Subcutaneous abdominal adipose tissue (tissue), 5 donors: ENCODE results near the gene THRB.

Source experiments
- H3K27ac ChIP-seq: one replicate; pipeline ENCODE4 v1.7.0; 2013; ENCODE audit warnings: low read depth, mild to moderate bottlenecking, inconsistent platforms, low read length, moderate library complexity
- H3K27me3 ChIP-seq, 5 donors: one replicate each; pipeline ENCODE4 v1.7.0; 2013; ENCODE audit warnings: low read length in 5 of 5, inconsistent platforms in 1 of 5; ENCODE audit not compliant: control insufficient read depth in 5 of 5, insufficient read depth in 4 of 5
- H3K36me3 ChIP-seq, 5 donors: one replicate each; pipeline ENCODE4 v1.7.0; 2013; ENCODE audit warnings: low read length in 5 of 5; ENCODE audit not compliant: control insufficient read depth in 5 of 5, insufficient read depth in 5 of 5
- H3K4me1 ChIP-seq, 5 donors: one replicate each; pipeline ENCODE4 v1.7.0; 2013; ENCODE audit warnings: low read length in 5 of 5, mild to moderate bottlenecking in 3 of 5, moderate library complexity in 1 of 5; ENCODE audit not compliant: control insufficient read depth in 5 of 5, insufficient read depth in 5 of 5
- H3K4me3 ChIP-seq, 5 donors: one replicate each; pipeline ENCODE4 v1.7.0; 2013; ENCODE audit warnings: low read length in 5 of 5, low read depth in 1 of 5
- H3K9ac ChIP-seq, 5 donors: one replicate each; pipeline ENCODE4 v1.7.0; 2013; ENCODE audit warnings: low read length in 5 of 5, mild to moderate bottlenecking in 4 of 5, moderate library complexity in 3 of 5
- H3K9me3 ChIP-seq, 5 donors: one replicate each; pipeline ENCODE4 v1.7.0; 2013; ENCODE audit warnings: low read length in 5 of 5; ENCODE audit not compliant: control insufficient read depth in 5 of 5
- donor health status: healthy.
- donor health status: healthy.
- donor health status: healthy.
- donor health status: healthy.
- donor health status: healthy.

THRB gene

GRCh38 chr3:24155276-24155675 lies 339.4 kb downstream of the THRB start:
- Histone ChIP-seq H3K4me1 (no peaks in the 10 kb centered on the region), H3K4me3 (no peak overlapping the region), H3K27me3 (no peaks in the 10 kb centered on the region), H3K36me3 (peaks cover 0 to 2% (median 0%) of the 10 kb centered on the region in 5 donors), H3K9me3 (no peaks in the 10 kb centered on the region), H3K9ac (no peak overlapping the region), H3K27ac (no peak overlapping the region)

- no peak overlapping the region for H3K4me3 ChIP-seq
- no peaks in the 10 kb centered on the region for H3K4me1 ChIP-seq
- H3K27ac ChIP-seq, result no peak overlapping the region
- no peak overlapping the region for H3K9ac ChIP-seq
- H3K27me3 ChIP-seq, result no peaks in the 10 kb centered on the region
- H3K36me3 ChIP-seq, result peaks cover 0 to 2% (median 0%) of the 10 kb centered on the region in 5 donors
- no peaks in the 10 kb centered on the region for H3K9me3 ChIP-seq
Measured at GRCh38 chr3:24154781-24155180, 339.9 kb downstream of the THRB start.

- Histone ChIP-seq H3K27ac (no peak overlapping the region), H3K27me3 (no peaks in the 10 kb centered on the region), H3K9ac (no peak overlapping the region), H3K4me1 (peaks cover 0 to 1% (median 0%) of the 10 kb centered on the region in 5 donors), H3K36me3 (peaks cover 0 to 2% (median 0%) of the 10 kb centered on the region in 5 donors), H3K4me3 (no peak overlapping the region), H3K9me3 (no peaks in the 10 kb centered on the region)
Measured at GRCh38 chr3:24154013-24154695, 340.5 kb downstream of the THRB start.

GRCh38 chr3:24151594-24151993 lies 343.1 kb downstream of the THRB start:
- Histone ChIP-seq H3K36me3 (peaks cover 0 to 2% (median 0%) of the 10 kb centered on the region in 5 donors), H3K27me3 (no peaks in the 10 kb centered on the region), H3K4me1 (peaks cover 0 to 16% (median 10%) of the 10 kb centered on the region in 5 donors), H3K9me3 (no peaks in the 10 kb centered on the region), H3K4me3 (no peak overlapping the region), H3K27ac (no peak overlapping the region), H3K9ac (no peak overlapping the region)

GRCh38 chr3:24149032-24149431 lies 345.6 kb downstream of the THRB start:
- Histone ChIP-seq H3K27ac (peak overlapping the region; percentile 13), H3K36me3 (peaks cover 0 to 6% (median 0%) of the 10 kb centered on the region in 5 donors), H3K9ac (peak overlapping the region in 1 of 5 donors; percentile 49), H3K4me1 (peaks cover 0 to 29% (median 18%) of the 10 kb centered on the region in 5 donors), H3K4me3 (no peak overlapping the region), H3K27me3 (no peaks in the 10 kb centered on the region), H3K9me3 (no peaks in the 10 kb centered on the region)

- peak overlapping the region; percentile 87 for H3K27ac ChIP-seq
- peak overlapping the region in 3 of 5 donors; percentile 7 to 76 (median 19) for H3K9ac ChIP-seq
- peaks cover 10 to 25% (median 18%) of the 10 kb centered on the region in 5 donors for H3K36me3 ChIP-seq
- no peak overlapping the region for H3K4me3 ChIP-seq
- H3K9me3 ChIP-seq, result no peaks in the 10 kb centered on the region
- H3K27me3 ChIP-seq, result no peaks in the 10 kb centered on the region
- H3K4me1 ChIP-seq, result peaks cover 0 to 29% (median 18%) of the 10 kb centered on the region in 5 donors
Measured at GRCh38 chr3:24145981-24146822, 348.4 kb downstream of the THRB start.

- peaks cover 10 to 29% (median 23%) of the 10 kb centered on the region in 5 donors for H3K36me3 ChIP-seq
- no peaks in the 10 kb centered on the region for H3K27me3 ChIP-seq
- peak overlapping the region in 2 of 5 donors; percentile 19 to 76 for H3K9ac ChIP-seq
- peak overlapping the region; percentile 87 for H3K27ac ChIP-seq
- H3K4me1 ChIP-seq, result peaks cover 0 to 29% (median 18%) of the 10 kb centered on the region in 5 donors
- H3K9me3 ChIP-seq, result no peaks in the 10 kb centered on the region
- no peak overlapping the region for H3K4me3 ChIP-seq
Measured at GRCh38 chr3:24145481-24145880, 349.2 kb downstream of the THRB start.

- Histone ChIP-seq H3K27me3 (no peaks in the 10 kb centered on the region), H3K4me3 (no peak overlapping the region), H3K4me1 (peaks cover 0 to 16% (median 7%) of the 10 kb centered on the region in 5 donors), H3K9me3 (no peaks in the 10 kb centered on the region), H3K36me3 (peaks cover 14 to 35% (median 32%) of the 10 kb centered on the region in 5 donors), H3K27ac (no peak overlapping the region), H3K9ac (no peak overlapping the region)
Measured at GRCh38 chr3:24142127-24142526, 352.5 kb downstream of the THRB start.

GRCh38 chr3:24141548-24141947 lies 353.1 kb downstream of the THRB start:
- no peak overlapping the region for H3K27ac ChIP-seq

More at GRCh38 chr3:24141548-24141947, 353.1 kb downstream of the THRB start:
- Histone ChIP-seq H3K27me3 (no peaks in the 10 kb centered on the region), H3K36me3 (peaks cover 14 to 35% (median 33%) of the 10 kb centered on the region in 5 donors), H3K4me1 (peaks cover 0 to 13% (median 7%) of the 10 kb centered on the region in 5 donors), H3K4me3 (no peak overlapping the region), H3K9me3 (no peaks in the 10 kb centered on the region), H3K9ac (no peak overlapping the region)
